Measurements from ENCODE around the gene NALCN. TPM values are rescaled to one million over a fixed set of nuclear protein-coding genes. Genes with fewer than 3 reads are reported as not detected.

NALCN gene
- total RNA-seq, 1 donor from 2014 or later: not detected

DNA sequence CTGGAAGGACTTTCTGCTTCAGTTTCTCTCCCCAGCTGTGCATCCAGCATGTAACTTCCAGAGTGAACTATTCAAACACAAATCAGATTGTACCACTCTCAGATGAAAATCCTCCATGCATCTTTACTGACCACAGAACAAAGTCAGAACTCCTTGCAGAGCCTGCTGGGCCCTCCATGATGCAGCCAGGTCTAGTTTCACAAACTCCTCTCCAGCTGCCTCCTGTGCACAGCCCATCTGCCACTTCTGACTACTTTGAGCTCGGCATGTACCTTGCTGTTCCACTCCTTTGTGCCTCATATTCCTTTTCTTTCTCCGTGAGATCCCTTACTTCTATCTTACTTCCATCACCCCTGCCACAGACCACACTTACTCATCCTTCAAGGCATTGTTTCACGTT lies 31.4 kb downstream of the NALCN start:
- H3K9me3 Mint-ChIP-seq (ENCODE audit: unreplicated experiment): no peaks in the 10 kb centered on the region
- peaks cover 5% of the 10 kb centered on the region for H3K4me1 Mint-ChIP-seq (ENCODE audit: unreplicated experiment)
- no peak overlapping the region for H3K4me3 Mint-ChIP-seq (ENCODE audit: unreplicated experiment)
- TF ChIP-seq, protein P1, sequence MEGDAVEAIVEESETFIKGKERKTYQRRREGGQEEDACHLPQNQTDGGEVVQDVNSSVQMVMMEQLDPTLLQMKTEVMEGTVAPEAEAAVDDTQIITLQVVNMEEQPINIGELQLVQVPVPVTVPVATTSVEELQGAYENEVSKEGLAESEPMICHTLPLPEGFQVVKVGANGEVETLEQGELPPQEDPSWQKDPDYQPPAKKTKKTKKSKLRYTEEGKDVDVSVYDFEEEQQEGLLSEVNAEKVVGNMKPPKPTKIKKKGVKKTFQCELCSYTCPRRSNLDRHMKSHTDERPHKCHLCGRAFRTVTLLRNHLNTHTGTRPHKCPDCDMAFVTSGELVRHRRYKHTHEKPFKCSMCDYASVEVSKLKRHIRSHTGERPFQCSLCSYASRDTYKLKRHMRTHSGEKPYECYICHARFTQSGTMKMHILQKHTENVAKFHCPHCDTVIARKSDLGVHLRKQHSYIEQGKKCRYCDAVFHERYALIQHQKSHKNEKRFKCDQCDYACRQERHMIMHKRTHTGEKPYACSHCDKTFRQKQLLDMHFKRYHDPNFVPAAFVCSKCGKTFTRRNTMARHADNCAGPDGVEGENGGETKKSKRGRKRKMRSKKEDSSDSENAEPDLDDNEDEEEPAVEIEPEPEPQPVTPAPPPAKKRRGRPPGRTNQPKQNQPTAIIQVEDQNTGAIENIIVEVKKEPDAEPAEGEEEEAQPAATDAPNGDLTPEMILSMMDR (IDR thresholded peaks at IDR 0.05; ENCODE audit: unreplicated experiment): no peak
- DNase-seq (ENCODE audit: low spot score): no peak
- no peak overlapping the region for H3K27ac Mint-ChIP-seq (ENCODE audit: unreplicated experiment)
- no peaks in the 10 kb centered on the region for H3K36me3 Mint-ChIP-seq (ENCODE audit: low read depth, unreplicated experiment)
- no peaks in the 10 kb centered on the region for H3K27me3 Mint-ChIP-seq (ENCODE audit: unreplicated experiment)

DNA sequence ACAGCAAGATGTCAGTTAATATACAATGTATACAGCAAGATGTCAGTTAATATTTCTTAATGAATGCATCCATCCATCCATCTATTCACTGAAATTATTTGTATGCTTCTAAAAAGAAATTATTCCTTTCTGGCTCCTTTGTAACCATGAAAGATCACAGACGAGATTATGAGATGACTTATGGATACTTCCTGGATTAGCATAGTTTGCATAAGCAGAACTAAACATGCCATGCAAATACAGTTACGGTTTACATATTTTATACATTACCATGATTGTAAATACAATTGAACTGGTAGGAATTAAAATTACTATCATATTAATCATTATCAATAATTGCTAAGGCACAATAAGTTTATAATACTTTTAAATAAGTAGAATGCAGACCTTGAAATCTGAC lies 32.7 kb downstream of the NALCN start:
- H3K4me1 Mint-ChIP-seq (ENCODE audit: unreplicated experiment): no peaks in the 10 kb centered on the region
- no peaks in the 10 kb centered on the region for H3K36me3 Mint-ChIP-seq (ENCODE audit: low read depth, unreplicated experiment)
- TF ChIP-seq, protein P1 (IDR thresholded peaks at IDR 0.05; ENCODE audit: unreplicated experiment): no peak
- no peaks in the 10 kb centered on the region for H3K9me3 Mint-ChIP-seq (ENCODE audit: unreplicated experiment)
- H3K27ac Mint-ChIP-seq (ENCODE audit: unreplicated experiment): no peak overlapping the region
- H3K4me3 Mint-ChIP-seq (ENCODE audit: unreplicated experiment): no peak overlapping the region
- DNase-seq (ENCODE audit: low spot score): no peak
- H3K27me3 Mint-ChIP-seq (ENCODE audit: unreplicated experiment): no peaks in the 10 kb centered on the region

DNA sequence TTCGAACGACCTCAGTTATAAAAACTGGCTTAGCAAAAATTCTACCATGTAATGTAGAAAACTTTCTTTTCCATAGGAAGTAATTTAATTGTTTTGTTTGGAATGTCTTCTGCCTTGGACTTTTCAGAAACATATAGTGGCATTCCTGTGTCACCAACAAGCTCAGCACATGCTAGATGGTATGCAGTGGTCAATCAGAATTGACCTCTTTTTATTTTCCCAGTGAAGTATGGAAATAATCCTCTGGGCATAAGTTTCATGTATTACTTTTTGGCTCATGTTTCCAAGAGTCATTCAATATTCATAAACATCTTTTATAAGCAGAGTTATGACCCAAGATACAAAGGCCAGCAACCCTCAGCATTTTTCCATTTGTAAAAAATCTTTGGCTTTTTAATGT lies 33.6 kb downstream of the NALCN start:
- H3K27me3 Mint-ChIP-seq (ENCODE audit: unreplicated experiment): no peaks in the 10 kb centered on the region
- no peaks in the 10 kb centered on the region for H3K36me3 Mint-ChIP-seq (ENCODE audit: low read depth, unreplicated experiment)
- DNase-seq (ENCODE audit: low spot score): no peak
- no peaks in the 10 kb centered on the region for H3K9me3 Mint-ChIP-seq (ENCODE audit: unreplicated experiment)
- TF ChIP-seq, protein P1 (IDR thresholded peaks at IDR 0.05; ENCODE audit: unreplicated experiment): no peak
- no peak overlapping the region for H3K27ac Mint-ChIP-seq (ENCODE audit: unreplicated experiment)
- H3K4me1 Mint-ChIP-seq (ENCODE audit: unreplicated experiment): no peaks in the 10 kb centered on the region
- no peak overlapping the region for H3K4me3 Mint-ChIP-seq (ENCODE audit: unreplicated experiment)

DNA sequence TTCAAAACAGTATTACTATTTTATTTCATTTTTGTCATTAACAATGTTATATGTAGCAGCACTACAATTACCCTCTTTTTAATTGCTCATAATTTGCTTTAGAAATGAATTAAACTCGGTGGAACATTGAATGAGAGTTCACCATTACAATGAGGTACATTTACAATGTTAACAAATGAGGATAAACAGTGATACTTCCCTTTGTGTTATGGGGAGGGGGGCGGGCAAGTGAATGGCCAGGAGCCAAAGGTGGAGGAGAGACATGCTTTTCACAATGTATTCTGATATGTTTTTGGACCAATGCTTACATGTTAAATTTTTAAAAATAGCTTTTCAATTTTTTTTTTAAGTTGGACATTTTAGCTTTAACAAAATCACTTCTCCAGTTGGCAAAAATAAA lies 34.2 kb downstream of the NALCN start:
- Mint-ChIP-seq H3K4me1 (ENCODE audit: unreplicated experiment) (no peaks in the 10 kb centered on the region), H3K27me3 (ENCODE audit: unreplicated experiment) (no peaks in the 10 kb centered on the region), H3K9me3 (ENCODE audit: unreplicated experiment) (no peaks in the 10 kb centered on the region), H3K27ac (ENCODE audit: unreplicated experiment) (no peak overlapping the region), H3K4me3 (ENCODE audit: unreplicated experiment) (no peak overlapping the region), H3K36me3 (ENCODE audit: low read depth, unreplicated experiment) (no peaks in the 10 kb centered on the region)
- TF ChIP-seq, protein P1 (IDR thresholded peaks at IDR 0.05; ENCODE audit: unreplicated experiment): no peak
- no peak for DNase-seq (ENCODE audit: low spot score)

DNA sequence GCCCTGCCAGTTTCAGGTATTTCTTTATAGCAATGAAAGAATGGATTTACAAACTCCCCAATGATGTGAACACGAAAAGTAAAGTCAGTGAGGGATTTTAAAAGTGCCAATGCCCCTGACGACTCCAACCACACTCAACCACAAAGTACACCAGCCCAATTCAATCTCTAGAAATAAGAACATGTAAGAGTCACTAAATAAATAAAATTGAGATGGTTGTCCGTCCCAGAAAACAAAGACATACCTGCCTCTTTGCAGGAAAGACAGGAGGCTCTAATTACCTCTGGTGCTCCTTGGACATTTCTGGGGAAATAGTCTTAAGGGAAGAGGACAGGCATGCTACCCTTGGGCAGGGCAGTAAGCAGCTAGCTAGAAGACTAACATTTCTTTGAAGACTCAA lies 55.8 kb downstream of the NALCN start:
- no peaks in the 10 kb centered on the region for H3K4me1 Mint-ChIP-seq (ENCODE audit: unreplicated experiment)
- no peak for DNase-seq (ENCODE audit: low spot score)
- no peak overlapping the region for H3K4me3 Mint-ChIP-seq (ENCODE audit: unreplicated experiment)
- H3K27ac Mint-ChIP-seq (ENCODE audit: unreplicated experiment): no peak overlapping the region
- H3K27me3 Mint-ChIP-seq (ENCODE audit: unreplicated experiment): peaks cover 1% of the 10 kb centered on the region
- no peaks in the 10 kb centered on the region for H3K9me3 Mint-ChIP-seq (ENCODE audit: unreplicated experiment)
- H3K36me3 Mint-ChIP-seq (ENCODE audit: low read depth, unreplicated experiment): no peaks in the 10 kb centered on the region
- TF ChIP-seq, protein P1 (IDR thresholded peaks at IDR 0.05; ENCODE audit: unreplicated experiment): no peak

All from endothelial cell (in vitro differentiated cells).